HCT116 (cell line): ENCODE data around the gene CGB2. TPM values are rescaled to one million over a fixed set of nuclear protein-coding genes. Genes with fewer than 3 reads are reported as not detected.

Experiments used
- ATAC-seq: fragments of 200-7000 bp; cut with Tn5 transposase; 2 replicates; pipeline ENCODE4 v1.9.1; 2020; ENCODE audit warnings: mild to moderate bottlenecking, moderate library complexity
- BruUV-seq: library from RNA; stranded (reverse); fragments of 400-500 nt; replicated peaks from 2 replicates; lab custom pipeline; 2021; lab: Mats Ljungman, UMichigan
- CTCF ChIA-PET: fragments of 300-600 bp; sonication (Branson Sonifier 250); formaldehyde crosslinking; loops from one replicate; lab custom pipeline; 2021; ENCODE audit warnings: antibody characterized with exemption; lab: Charles Lee
- POLR2A ChIA-PET: fragments of 300-600, 350-600 bp; sonication (Branson Sonifier 250); formaldehyde crosslinking; loops from one replicate; lab custom pipeline; 2021; ENCODE audit warnings: antibody characterized with exemption; lab: Charles Lee
- RAD21 ChIA-PET, 2 experiments: fragments of 300-600 bp; sonication (Branson Sonifier 250); formaldehyde crosslinking; loops; one replicate each; lab custom pipeline; 2023; ENCODE audit warnings: low total read pairs in 2 of 2; ENCODE audit not compliant: uncharacterized antibody in 2 of 2, unreplicated experiment in 2 of 2, low non-redundant PET in 1 of 2; lab: Charles Lee
- DNase-seq: peaks from one replicate; pipeline ENCODE4 v3.0.0-alpha.2; 2010; ENCODE audit warnings: low read depth, low spot score
- H2AFZ ChIP-seq: fragments of 200-600 bp; shearing (Covaris generic), sonication (generic); 2 replicates; pipeline ENCODE4 v1.6.1; 2017; ENCODE audit warnings: low read depth, mixed run types, mixed read lengths, antibody characterized with exemption, low read length; ENCODE audit not compliant: poor library complexity, severe bottlenecking
- H3K27ac ChIP-seq: 2 replicates; pipeline ENCODE4 v1.5.1; 2012; ENCODE audit warnings: low read depth, low read length
- H3K27me3 ChIP-seq: fragments of 200-600 bp; sonication (generic); 2 replicates; pipeline ENCODE4 v1.6.1; 2016; ENCODE audit warnings: mixed run types, low read length, mixed read lengths; ENCODE audit not compliant: insufficient read depth
- H3K36me3 ChIP-seq, 2 experiments: fragments of 200-500 bp in 1 of 2; fragments of 200-600 bp in 1 of 2; sonication (Bioruptor generic) in 1 of 2; sonication (generic) in 1 of 2; 2 replicates each; pipeline versions ENCODE4 v1.5.1 to v1.6.1; 2014 to 2016; ENCODE audit warnings: low read length in 2 of 2, inconsistent platforms in 1 of 2, mixed read lengths in 1 of 2, mixed run types in 1 of 2; ENCODE audit not compliant: insufficient read depth in 2 of 2, control insufficient read depth in 1 of 2
- H3K4me1 ChIP-seq, 2 experiments: fragments of 200-600 bp in 1 of 2; sonication (generic) in 1 of 2; 2 replicates each; pipeline versions ENCODE4 v1.5.1 to v1.6.1; 2012 to 2017; ENCODE audit warnings: low read length in 2 of 2, inconsistent platforms in 1 of 2, mild to moderate bottlenecking in 1 of 2, mixed read lengths in 1 of 2, mixed run types in 1 of 2, moderate library complexity in 1 of 2; ENCODE audit not compliant: insufficient read depth in 2 of 2, control insufficient read depth in 1 of 2
- H3K4me2 ChIP-seq: fragments of 200-600 bp; sonication (generic); 2 replicates; pipeline ENCODE4 v1.6.1; 2017; ENCODE audit warnings: mixed run types, low read length, mixed read lengths
- H3K4me3 ChIP-seq, 2 experiments: fragments of 200-600 bp in 1 of 2; sonication (generic) in 1 of 2; replicated peaks in 1 of 2; 2 replicates each; pipeline ENCODE4 v1.5.1; 2011 to 2016; ENCODE audit warnings: low read length in 2 of 2, control low read depth in 1 of 2, low read depth in 1 of 2, mild to moderate bottlenecking in 1 of 2, mixed read lengths in 1 of 2, mixed run types in 1 of 2
- H3K79me2 ChIP-seq: fragments of 200-600 bp; sonication (generic); 2 replicates; pipeline ENCODE4 v1.6.1; 2017; ENCODE audit warnings: mild to moderate bottlenecking, mixed run types, low read length, moderate library complexity, mixed read lengths; ENCODE audit not compliant: insufficient read depth
- H3K9ac ChIP-seq: fragments of 200-600 bp; sonication (generic); 2 replicates; pipeline ENCODE4 v1.6.1; 2016; ENCODE audit warnings: low read length, mixed read lengths
- H3K9me2 ChIP-seq: fragments of 200-600 bp; sonication (generic), shearing (Covaris generic); 2 replicates; pipeline ENCODE4 v1.6.1; 2017; ENCODE audit warnings: mixed run types, mild to moderate bottlenecking, moderate library complexity; ENCODE audit not compliant: insufficient read depth
- H3K9me3 ChIP-seq, 2 experiments: fragments of 200-500 bp in 1 of 2; fragments of 200-600 bp in 1 of 2; sonication (Bioruptor generic) in 1 of 2; sonication (generic) in 1 of 2; 2 replicates each; pipeline ENCODE4 v1.6.1; 2014 to 2017; ENCODE audit warnings: low read length in 2 of 2, mixed read lengths in 2 of 2, inconsistent platforms in 1 of 2, low read depth in 1 of 2, mild to moderate bottlenecking in 1 of 2, mixed run types in 1 of 2, moderate library complexity in 1 of 2; ENCODE audit not compliant: control insufficient read depth in 1 of 2, insufficient read depth in 1 of 2
- H4K20me1 ChIP-seq: fragments of 200-600 bp; sonication (generic), shearing (Covaris generic); 2 replicates; pipeline ENCODE4 v1.6.1; 2017; ENCODE audit warnings: mixed run types, mild to moderate bottlenecking, moderate library complexity; ENCODE audit not compliant: insufficient read depth
- ATF3 ChIP-seq: IDR thresholded peaks from 2 replicates; pipeline ENCODE4 v1.6.1; 2012
- CBX3 ChIP-seq: IDR thresholded peaks from 2 replicates; pipeline ENCODE4 v1.6.1; 2012; ENCODE audit warnings: low read depth
- CEBPB ChIP-seq: IDR thresholded peaks from 2 replicates; pipeline ENCODE4 v1.6.1; 2012; ENCODE audit warnings: low read depth
- CTCF ChIP-seq, 3 experiments: fragments of 200-600 bp in 1 of 3; sonication (generic) in 1 of 3; IDR thresholded peaks in 2 of 3; conservative IDR thresholded peaks in 1 of 3; 2 replicates each; pipeline ENCODE4 v1.5.1; 2012 to 2017; ENCODE audit warnings: low read depth in 2 of 3, low read length in 2 of 3, antibody characterized with exemption in 1 of 3, borderline replicate concordance in 1 of 3, control low read depth in 1 of 3, mild to moderate bottlenecking in 1 of 3, mixed read lengths in 1 of 3, mixed run types in 1 of 3, moderate library complexity in 1 of 3; ENCODE audit not compliant: insufficient read depth in 1 of 3
- EZH2 ChIP-seq: fragments of 200-600 bp; sonication (generic); IDR thresholded peaks from 2 replicates; pipeline ENCODE4 v1.6.1; 2017; ENCODE audit warnings: antibody characterized with exemption, mixed run types
- FOSL1 ChIP-seq: IDR thresholded peaks from 2 replicates; pipeline ENCODE4 v1.6.1; 2012; ENCODE audit warnings: low read depth
- RAD21 ChIP-seq: IDR thresholded peaks from 2 replicates; pipeline ENCODE4 v1.6.1; 2012; ENCODE audit warnings: low read depth, mild to moderate bottlenecking
- REST ChIP-seq: IDR thresholded peaks from 2 replicates; pipeline ENCODE4 v1.6.1; 2012; ENCODE audit warnings: low read depth
- TCF7L2 ChIP-seq: IDR thresholded peaks from 2 replicates; pipeline ENCODE4 v1.7.0; 2011; ENCODE audit warnings: borderline replicate concordance, inconsistent platforms; ENCODE audit not compliant: insufficient read depth, insufficient read length; ENCODE audit errors: extremely low read depth
- ZNF274 ChIP-seq: fragments of 200-500 bp; sonication (Bioruptor generic); IDR thresholded peaks from 2 replicates; pipeline ENCODE4 v1.6.1; 2014; ENCODE audit warnings: mild to moderate bottlenecking, low read depth, low read length, inconsistent platforms
- intact Hi-C: fragments of 100-400 bp; cut with micrococcal nuclease; formaldehyde crosslinking; loops from 2 replicates; pipeline ENCODE4 v1.10.0; 2022
- total RNA-seq: library from RNA; stranded (reverse); gene quantifications from one replicate; pipeline ENCODE4 v1.2.1, GENCODE V29; 2021; ENCODE audit not compliant: unreplicated experiment
- TF ChIP-seq, protein P1 (sequence below): IDR thresholded peaks from 2 replicates; pipeline ENCODE4 v1.6.1; 2011; ENCODE audit warnings: mild to moderate bottlenecking, low read length, moderate library complexity; ENCODE audit not compliant: insufficient replicate concordance; ENCODE audit errors: extremely low read depth

CGB2 gene
- total RNA-seq, 1 experiment from 2014 or later, result 5.0 TPM

- TF ChIP-seq, protein P1, sequence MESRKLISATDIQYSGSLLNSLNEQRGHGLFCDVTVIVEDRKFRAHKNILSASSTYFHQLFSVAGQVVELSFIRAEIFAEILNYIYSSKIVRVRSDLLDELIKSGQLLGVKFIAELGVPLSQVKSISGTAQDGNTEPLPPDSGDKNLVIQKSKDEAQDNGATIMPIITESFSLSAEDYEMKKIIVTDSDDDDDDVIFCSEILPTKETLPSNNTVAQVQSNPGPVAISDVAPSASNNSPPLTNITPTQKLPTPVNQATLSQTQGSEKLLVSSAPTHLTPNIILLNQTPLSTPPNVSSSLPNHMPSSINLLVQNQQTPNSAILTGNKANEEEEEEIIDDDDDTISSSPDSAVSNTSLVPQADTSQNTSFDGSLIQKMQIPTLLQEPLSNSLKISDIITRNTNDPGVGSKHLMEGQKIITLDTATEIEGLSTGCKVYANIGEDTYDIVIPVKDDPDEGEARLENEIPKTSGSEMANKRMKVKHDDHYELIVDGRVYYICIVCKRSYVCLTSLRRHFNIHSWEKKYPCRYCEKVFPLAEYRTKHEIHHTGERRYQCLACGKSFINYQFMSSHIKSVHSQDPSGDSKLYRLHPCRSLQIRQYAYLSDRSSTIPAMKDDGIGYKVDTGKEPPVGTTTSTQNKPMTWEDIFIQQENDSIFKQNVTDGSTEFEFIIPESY, result no peak
- TF ChIP-seq ZNF274 (no peak), EZH2 (no peak), CEBPB (no peak), RAD21 (peak; percentile 69), CBX3 (no peak), ATF3 (no peak), FOSL1 (no peak)
Observed at GRCh38 chr19:48997972-48998371, 33.7 kb upstream of the CGB2 start (continued).

- H3K9me2 ChIP-seq, result no peaks in the 10 kb centered on the region
- ATAC-seq (peak; percentile 75), DNase-seq (no peak)
- intact Hi-C loops, result loop anchor here (2.0 to 5.0 kb wide), 2 partner anchors 209 to 223 kb away; no protein-coding TSS in a partner anchor
- no peaks in the 10 kb centered on the region for H3K27me3 ChIP-seq
- no peak overlapping the region for H3K9ac ChIP-seq
- H3K36me3 ChIP-seq, result peaks cover 20 to 40% of the 10 kb centered on the region in 2 experiments; a peak in 3 of 4 replicates
- no peak overlapping the region for H3K4me3 ChIP-seq
- no peak overlapping the region for H3K27ac ChIP-seq
- RAD21 ChIA-PET, result no interaction called here
- BruUV-seq, result no TSS peak
- H4K20me1 ChIP-seq, result peaks cover 14% of the 10 kb centered on the region; the same call in 1 of the 2 replicates
- POLR2A ChIA-PET, result no interaction called here
- CTCF ChIA-PET, result interaction anchor here (0.6 to 2.3 kb wide), 15 partner anchors 10 to 208 kb away, joined by 3 to 19 read pairs (median 4); partner anchors contain the start of genes CGB7 and NTF4
- no peak overlapping the region for H3K4me2 ChIP-seq
- H3K9me3 ChIP-seq, result no peaks in the 10 kb centered on the region
- peak; percentile 58 for TF ChIP-seq RAD21
- no peak for TF ChIP-seq REST
- TF ChIP-seq TCF7L2, result peak; percentile 75
- TF ChIP-seq CTCF (IDR thresholded peaks at IDR 0.05 in 2 of 3, conservative IDR thresholded peaks at IDR 0.05 in 1 of 3; ENCODE audit: borderline replicate concordance in 1 of 3, insufficient read depth in 1 of 3, low read depth in 2 of 3, low read length in 2 of 3), result peak; percentile 48 to 79 (median 78); a peak in 5 of 6 replicates
- H3K79me2 ChIP-seq, result peaks cover 81% of the 10 kb centered on the region
- H3K4me1 ChIP-seq, result peaks cover 9 to 22% of the 10 kb centered on the region in 2 experiments
- no peak overlapping the region for H2AFZ ChIP-seq
Observed at GRCh38 chr19:48999481-49000325, 32.0 kb upstream of the CGB2 start.
